GM19238 (cell line): Measurements from ENCODE around the gene S100A7A.
"Not testable (repeated sequence)": the region's sequence is repeated elsewhere in the genome, so short reads cannot be mapped to it uniquely, and the experiment has no call there.

ENCODE experiments used
- DNase-seq: peaks from one replicate; pipeline ENCODE4 v3.0.0; 2011; ENCODE audit warnings: low spot score; ENCODE audit not compliant: insufficient read length

S100A7A gene

DNA sequence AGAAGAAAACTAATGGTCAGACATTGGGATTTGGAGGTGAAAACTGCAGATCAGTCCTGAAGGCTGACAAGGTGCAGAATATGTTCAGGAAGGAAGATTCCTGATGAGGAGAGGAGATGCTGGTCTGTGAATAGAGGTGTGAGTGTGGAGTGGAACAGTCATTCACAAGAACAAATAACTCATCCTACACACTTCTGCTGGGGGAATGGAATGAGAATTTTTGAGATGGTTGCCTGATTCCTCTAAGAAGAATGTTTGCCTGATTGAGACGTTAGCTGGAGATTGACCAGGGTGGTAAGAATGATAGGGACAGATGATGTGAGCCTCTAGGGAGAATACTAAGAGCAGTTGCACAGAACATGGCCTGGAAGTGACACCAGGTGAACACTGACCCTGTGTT is 40.1 kb downstream of the S100A7A start:
- DNase-seq, result no peak

DNA sequence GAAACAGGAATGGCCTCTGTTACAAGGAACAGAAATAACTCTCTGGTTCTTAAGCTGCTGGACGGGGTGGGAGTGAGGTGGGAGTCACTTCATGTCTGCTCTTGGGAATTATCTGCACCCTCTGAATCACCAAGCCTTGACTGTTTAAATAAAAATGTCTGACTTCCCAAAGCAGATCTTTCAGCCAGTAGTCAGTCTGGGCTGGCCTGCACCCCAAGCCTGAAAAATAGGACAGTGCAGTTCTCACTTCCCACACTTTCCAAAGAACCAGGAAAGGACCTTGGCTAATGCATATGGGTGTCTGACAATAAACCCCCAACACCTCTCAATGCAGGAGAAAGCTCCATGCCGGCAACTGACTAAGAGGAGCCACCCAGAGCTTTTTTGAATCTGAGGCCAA is 43.3 kb downstream of the S100A7A start:
- DNase-seq, result no peak

DNA sequence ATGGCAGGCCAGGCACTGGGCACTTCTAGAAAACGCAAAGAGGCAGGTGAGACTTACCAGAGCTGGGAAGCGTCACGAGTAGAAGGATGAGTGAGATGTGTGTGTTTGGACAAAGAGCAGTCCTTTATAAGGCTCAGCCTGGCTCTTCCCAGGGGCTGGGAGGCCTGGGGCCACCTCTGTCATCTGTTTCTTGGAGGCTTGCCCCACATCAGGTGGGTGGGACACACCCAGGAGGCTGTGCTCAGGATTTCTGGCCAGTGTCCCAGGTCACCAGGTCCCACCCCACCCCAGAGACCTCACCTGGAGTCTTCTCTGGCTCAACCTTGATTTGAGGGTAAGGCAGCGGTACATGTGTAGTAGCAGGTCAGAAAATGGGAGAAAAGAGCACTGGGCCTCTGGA is 44.2 kb downstream of the S100A7A start, which contains the start of gene S100A7:
Gene S100A7, minus strand, starts transcription at position 101 of the 400 bp plus-strand sequence. CDS start 1,638 bp downstream, outside the sequence.
- DNase-seq, result no peak

DNA sequence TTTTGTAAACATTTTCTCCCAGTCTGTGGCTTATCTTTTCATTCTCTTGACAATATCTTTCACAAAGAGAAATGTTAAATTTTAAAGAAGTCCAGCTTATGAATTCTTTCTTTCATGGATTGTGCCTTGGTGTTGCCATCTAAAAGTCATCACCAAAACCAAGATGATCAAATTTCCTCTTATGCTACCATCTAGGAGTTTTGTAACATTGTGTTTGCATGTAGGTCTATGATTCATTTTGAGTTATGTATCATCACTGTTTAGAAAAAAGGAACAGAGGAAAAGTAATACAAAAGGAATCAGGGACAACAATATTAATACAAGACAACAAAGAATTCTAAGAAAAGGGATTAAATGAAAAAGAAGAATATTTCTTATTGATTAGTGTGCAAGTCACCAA is 46.4 kb downstream of the S100A7A start:
- DNase-seq, result not testable (repeated sequence)

DNA sequence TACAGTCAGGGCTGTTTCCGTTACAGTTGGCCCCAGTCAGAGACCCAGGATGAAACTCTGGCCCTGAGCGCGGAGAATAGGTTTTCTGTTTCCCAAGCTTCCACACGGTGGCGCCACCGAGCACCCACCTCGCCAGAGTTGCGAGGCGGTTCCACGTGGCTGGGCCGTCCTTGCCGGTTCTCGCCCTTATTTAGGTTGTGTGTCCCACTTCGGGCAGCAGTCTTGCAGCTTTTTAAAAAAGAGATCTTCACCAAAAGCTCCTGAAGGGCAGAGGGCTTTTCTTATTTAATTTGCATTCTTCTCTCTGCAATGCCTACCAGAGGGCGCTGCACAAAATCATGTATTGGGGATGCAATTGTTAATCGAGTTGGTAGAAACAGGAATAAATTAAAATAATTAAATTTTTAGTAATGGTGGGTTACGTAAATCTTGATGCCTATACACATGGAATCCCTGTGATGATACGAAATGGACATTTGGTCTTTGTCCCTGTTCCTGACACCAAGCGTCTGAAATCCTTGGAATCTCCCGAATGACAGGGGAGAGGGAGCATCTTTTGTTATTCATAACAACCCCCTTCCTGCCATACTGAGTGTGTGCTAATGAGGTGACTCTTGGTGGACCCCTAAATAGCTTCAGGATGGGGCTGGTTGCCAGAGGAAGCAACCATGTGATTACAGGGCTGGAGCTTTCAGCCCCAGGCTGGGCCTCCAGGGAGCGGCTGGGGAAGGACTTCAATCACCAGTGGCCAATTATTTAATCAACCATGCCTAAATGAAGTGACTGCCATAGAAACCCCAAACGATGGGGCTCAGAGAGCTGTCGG is 49.7 kb downstream of the S100A7A start:
- DNase-seq, result peak; percentile 53

DNA sequence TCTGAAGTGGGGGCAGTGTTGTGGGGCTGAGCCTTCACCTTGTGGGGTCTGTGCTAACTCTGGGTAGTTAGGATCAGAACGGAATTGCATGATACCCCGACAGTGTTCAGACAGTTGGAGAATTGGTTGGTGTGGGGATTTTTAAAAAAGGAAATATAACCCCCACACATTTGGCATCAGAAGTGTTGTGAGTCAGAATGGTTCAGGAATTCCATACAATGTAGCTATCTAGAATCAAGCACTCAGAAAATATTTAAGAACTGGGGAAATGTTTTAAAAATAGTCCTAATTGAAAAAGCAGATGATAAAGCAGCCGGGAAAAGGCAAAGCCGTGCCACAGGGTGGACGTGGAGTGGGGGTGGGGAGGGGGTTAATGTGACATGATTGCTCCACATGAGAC is 50.6 kb downstream of the S100A7A start:
- DNase-seq, result no peak

DNA sequence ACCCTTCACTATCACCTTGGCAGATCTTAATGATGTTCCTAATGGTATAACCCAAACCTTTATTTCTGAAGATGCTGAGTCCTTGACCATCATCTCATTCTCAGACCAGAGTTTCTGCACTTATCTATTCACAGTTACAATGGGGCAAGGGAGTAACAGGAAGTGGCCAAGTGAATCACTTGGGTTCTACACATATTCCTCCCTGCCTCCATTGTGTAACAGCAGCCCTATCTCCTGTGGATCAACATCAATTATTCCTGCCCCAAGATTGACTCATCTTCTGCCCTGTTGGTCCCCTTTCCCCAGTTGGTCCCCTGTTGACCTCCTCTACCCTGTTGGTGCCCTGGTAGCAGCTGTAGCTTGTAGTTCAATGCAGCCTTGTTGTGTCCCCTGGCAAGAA is 54.4 kb downstream of the S100A7A start:
- no peak for DNase-seq
